Endothelial cell of umbilical vein (primary cell): ENCODE measurements around the gene CEP85L. TPM values are rescaled to one million over a fixed set of nuclear protein-coding genes. Genes with fewer than 3 reads are reported as not detected.

Experiments
- BruUV-seq: library from RNA; stranded (reverse); fragments of 400-500 nt; replicated peaks from 2 replicates; lab custom pipeline; 2021; lab: Mats Ljungman, UMichigan
- CTCF ChIA-PET: fragments of 300-600, 350-600 bp; sonication (Branson Sonifier 250); formaldehyde crosslinking; loops from one replicate; lab custom pipeline; 2021; ENCODE audit warnings: antibody characterized with exemption, inconsistent platforms; lab: Charles Lee
- POLR2A ChIA-PET: fragments of 300-600, 350-600 bp; sonication (Branson Sonifier 250); formaldehyde crosslinking; loops from one replicate; lab custom pipeline; 2021; ENCODE audit warnings: antibody characterized with exemption, inconsistent platforms; lab: Charles Lee
- DNase-seq: peaks from one replicate; pipeline ENCODE4 v3.0.0-alpha.2; 2011; ENCODE audit warnings: low read depth, low spot score
- FAIRE-seq: peaks from 2 replicates; lab custom pipeline; 2011; peaks lifted over from hg19 to GRCh38; lab: Jason Lieb, UNC
- H2AFZ ChIP-seq: 2 replicates; pipeline ENCODE4 v1.6.0; 2012; ENCODE audit warnings: low read depth, low read length, control low read depth, inconsistent platforms
- H3K27ac ChIP-seq: 2 replicates; pipeline ENCODE4 v1.5.1; 2011; ENCODE audit warnings: low read depth, mild to moderate bottlenecking, control low read depth, low read length, moderate library complexity; ENCODE audit not compliant: insufficient read depth
- H3K27me3 ChIP-seq, 2 experiments: 2 replicates each; pipeline versions ENCODE4 v1.6.0 to v1.6.1; 2011; ENCODE audit warnings: low read length in 2 of 2, mixed read lengths in 1 of 2; ENCODE audit not compliant: control insufficient read depth in 2 of 2, insufficient read depth in 2 of 2
- H3K36me3 ChIP-seq, 2 experiments: 2 replicates in 1 of 2; 3 replicates in 1 of 2; pipeline ENCODE4 v1.5.1; 2011; ENCODE audit warnings: low read length in 2 of 2, mild to moderate bottlenecking in 1 of 2, moderate library complexity in 1 of 2; ENCODE audit not compliant: control insufficient read depth in 2 of 2, insufficient read depth in 2 of 2; ENCODE audit errors: extremely low read depth in 1 of 2
- H3K4me1 ChIP-seq: 3 replicates; pipeline ENCODE4 v1.5.1; 2011; ENCODE audit warnings: mild to moderate bottlenecking, low read length; ENCODE audit not compliant: control insufficient read depth, insufficient read depth; ENCODE audit errors: extremely low read depth
- H3K4me2 ChIP-seq: 2 replicates; pipeline ENCODE4 v1.6.1; 2011; ENCODE audit warnings: low read length, control low read depth, mixed read lengths; ENCODE audit not compliant: insufficient read depth
- H3K4me3 ChIP-seq, 3 experiments: fragments of 200-600 bp in 1 of 3; sonication (generic), shearing (Covaris generic) in 1 of 3; replicated peaks in 1 of 3; 2 replicates each; pipeline ENCODE4 v1.5.1; 2011 to 2016; ENCODE audit warnings: control low read depth in 3 of 3, low read length in 3 of 3, mild to moderate bottlenecking in 2 of 3, inconsistent platforms in 1 of 3, low read depth in 1 of 3, moderate library complexity in 1 of 3; ENCODE audit not compliant: insufficient read depth in 1 of 3
- H3K79me2 ChIP-seq: 2 replicates; pipeline ENCODE4 v1.6.0; 2012; ENCODE audit warnings: low read length, inconsistent platforms; ENCODE audit not compliant: control insufficient read depth, insufficient read depth
- H3K9ac ChIP-seq: replicated peaks from 2 replicates; pipeline ENCODE3; 2011; ENCODE audit warnings: low read length, control low read depth; ENCODE audit not compliant: insufficient read depth; ENCODE audit errors: extremely low read depth
- H3K9me1 ChIP-seq: replicated peaks from 3 replicates; pipeline ENCODE4 v1.6.0; 2011; ENCODE audit warnings: mild to moderate bottlenecking, low read length; ENCODE audit not compliant: control insufficient read depth, insufficient read depth; ENCODE audit errors: extremely low read depth
- H3K9me3 ChIP-seq: replicated peaks from 2 replicates; pipeline ENCODE4 v1.5.1; 2012; ENCODE audit warnings: low read length, inconsistent platforms; ENCODE audit not compliant: control insufficient read depth, insufficient read depth
- H4K20me1 ChIP-seq: replicated peaks from 2 replicates; pipeline ENCODE3; 2011; ENCODE audit warnings: mild to moderate bottlenecking, low read length; ENCODE audit not compliant: control insufficient read depth, insufficient read depth; ENCODE audit errors: extremely low read depth
- EZH2 ChIP-seq: IDR thresholded peaks from 2 replicates; pipeline ENCODE4 v1.6.1; 2012; ENCODE audit warnings: borderline replicate concordance, low read depth, mild to moderate bottlenecking, moderate library complexity, low read length, inconsistent platforms; ENCODE audit not compliant: severe bottlenecking
- FOS ChIP-seq: IDR thresholded peaks from 2 replicates; pipeline ENCODE4 v1.6.1; 2011; ENCODE audit warnings: mild to moderate bottlenecking, low read length, moderate library complexity, borderline replicate concordance; ENCODE audit not compliant: insufficient read depth
- GATA2 ChIP-seq: IDR thresholded peaks from 2 replicates; pipeline ENCODE4 v1.7.0; 2011; ENCODE audit warnings: low read depth, mild to moderate bottlenecking, moderate library complexity, mixed read lengths, low read length; ENCODE audit not compliant: insufficient read length, insufficient read depth
- JUN ChIP-seq: IDR thresholded peaks from 2 replicates; pipeline ENCODE4 v1.6.1; 2011; ENCODE audit warnings: borderline replicate concordance, low read depth; ENCODE audit not compliant: insufficient read length, insufficient read depth
- MAX ChIP-seq: IDR thresholded peaks from 2 replicates; pipeline ENCODE4 v1.6.1; 2011; ENCODE audit not compliant: insufficient read depth, insufficient read length
- MYC ChIP-seq: IDR thresholded peaks from one replicate; pipeline ENCODE4 v1.6.1; 2011; ENCODE audit warnings: mild to moderate bottlenecking, low read depth, low read length
- POLR2A ChIP-seq: IDR thresholded peaks from 2 replicates; pipeline ENCODE4 v1.6.1; 2012; ENCODE audit warnings: low read depth, mild to moderate bottlenecking, control low read depth, low read length
- POLR2AphosphoS5 ChIP-seq: IDR thresholded peaks from 2 replicates; pipeline ENCODE4 v1.6.1; 2012; ENCODE audit warnings: low read depth, mild to moderate bottlenecking, control low read depth, low read length, moderate library complexity; ENCODE audit not compliant: insufficient read depth
- dilution Hi-C: fragments of 300-500 bp; cut with MboI; formaldehyde crosslinking; loops from one replicate; pipeline ENCODE4 v1.15.0; 2019; ENCODE audit warnings: low sequenced_read_pairs; ENCODE audit not compliant: extremely low pct_ligation_motif_present
- intact Hi-C: fragments of 100-400 bp; cut with micrococcal nuclease; formaldehyde crosslinking; loops from one replicate; pipeline ENCODE4 v1.10.0; 2022
- polyA plus RNA-seq, 4 experiments: library from polyadenylated mRNA; depleted of rRNA in 3 of 4; stranded (reverse) in 3 of 4; unstranded in 1 of 4; fragments of >200 nt; gene quantifications; 2 replicates each; pipeline versions ENCODE4 v1.2.1 to v1.2.3, GENCODE V29; 2011 to 2012; ENCODE audit warnings: missing spikeins in 1 of 4
- total RNA-seq: library from RNA; stranded (reverse); gene quantifications from 2 replicates; pipeline ENCODE4 v1.2.3, GENCODE V29; 2021
- TF ChIP-seq, protein P1 (sequence below), 2 donors: IDR thresholded peaks; 1 replicate in 1 of 2; 2 replicates in 1 of 2; pipeline ENCODE4 v1.5.1; 2011; ENCODE audit warnings: low read length in 2 of 2, mild to moderate bottlenecking in 2 of 2, moderate library complexity in 2 of 2, control low read depth in 1 of 2, inconsistent platforms in 1 of 2, low read depth in 1 of 2; ENCODE audit not compliant: insufficient read depth in 1 of 2; ENCODE audit errors: extremely low read depth in 1 of 2

The CEP85L gene
- total and polyA plus RNA-seq, 2 donors (not counting 3 experiments of a cell fraction or from before 2014, with no cell fraction given), result 1.8 to 9.2 TPM

DNA sequence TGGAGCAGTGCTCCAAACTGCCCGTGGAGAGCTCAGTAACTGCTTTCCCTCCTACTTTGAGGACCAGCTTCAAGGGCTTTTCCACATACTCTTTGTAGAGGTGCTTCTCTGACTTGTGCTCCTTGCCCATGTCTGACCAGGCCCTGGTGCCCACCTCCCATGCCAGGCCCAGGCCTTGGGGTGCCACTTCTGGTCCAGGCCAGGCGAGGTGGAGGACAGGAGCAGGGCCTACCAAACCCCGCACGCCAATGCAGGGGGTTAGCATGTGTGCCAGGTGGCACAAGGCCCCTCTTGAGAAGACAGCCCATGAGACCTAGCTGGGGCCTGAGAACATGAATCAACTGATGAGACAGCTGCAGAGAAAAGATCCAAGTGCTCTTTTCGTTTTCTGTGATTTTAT lies 150.3 kb downstream of the CEP85L start:
- Histone ChIP-seq H3K79me2 (no peaks in the 10 kb centered on the region), H2AFZ (no peak overlapping the region), H3K4me1 (peaks cover under 1% of the 10 kb centered on the region), H3K27ac (no peak overlapping the region), H3K36me3 (no peaks in the 10 kb centered on the region), H3K9me1 (no peaks in the 10 kb centered on the region), H3K4me3 (no peak overlapping the region), H3K9ac (no peak overlapping the region), H3K27me3 (no peaks in the 10 kb centered on the region), H3K9me3 (no peaks in the 10 kb centered on the region), H3K4me2 (no peak overlapping the region), H4K20me1 (no peaks in the 10 kb centered on the region)
- no peak for FAIRE-seq
- TF ChIP-seq FOS (no peak), GATA2 (no peak), POLR2A (no peak), EZH2 (no peak), MYC (no peak), POLR2AphosphoS5 (no peak), JUN (no peak), MAX (no peak)
- TF ChIP-seq, protein P1, sequence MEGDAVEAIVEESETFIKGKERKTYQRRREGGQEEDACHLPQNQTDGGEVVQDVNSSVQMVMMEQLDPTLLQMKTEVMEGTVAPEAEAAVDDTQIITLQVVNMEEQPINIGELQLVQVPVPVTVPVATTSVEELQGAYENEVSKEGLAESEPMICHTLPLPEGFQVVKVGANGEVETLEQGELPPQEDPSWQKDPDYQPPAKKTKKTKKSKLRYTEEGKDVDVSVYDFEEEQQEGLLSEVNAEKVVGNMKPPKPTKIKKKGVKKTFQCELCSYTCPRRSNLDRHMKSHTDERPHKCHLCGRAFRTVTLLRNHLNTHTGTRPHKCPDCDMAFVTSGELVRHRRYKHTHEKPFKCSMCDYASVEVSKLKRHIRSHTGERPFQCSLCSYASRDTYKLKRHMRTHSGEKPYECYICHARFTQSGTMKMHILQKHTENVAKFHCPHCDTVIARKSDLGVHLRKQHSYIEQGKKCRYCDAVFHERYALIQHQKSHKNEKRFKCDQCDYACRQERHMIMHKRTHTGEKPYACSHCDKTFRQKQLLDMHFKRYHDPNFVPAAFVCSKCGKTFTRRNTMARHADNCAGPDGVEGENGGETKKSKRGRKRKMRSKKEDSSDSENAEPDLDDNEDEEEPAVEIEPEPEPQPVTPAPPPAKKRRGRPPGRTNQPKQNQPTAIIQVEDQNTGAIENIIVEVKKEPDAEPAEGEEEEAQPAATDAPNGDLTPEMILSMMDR (IDR thresholded peaks at IDR 0.05; ENCODE audit: extremely low read depth in 1 of 2, insufficient read depth in 1 of 2, low read depth in 1 of 2, low read length in 2 of 2), result no peak
- ChIA-PET CTCF (interaction anchor here (1.5 kb wide), 1 partner anchor 217 kb away, joined by 4 read pairs; no protein-coding TSS in a partner anchor), POLR2A (no interaction called here)
- BruUV-seq, result no TSS peak
- dilution Hi-C loops, result no loop called here
- intact Hi-C loops, result no loop called here
- no peak for DNase-seq
